ENCODE data around the gene SERPINA5. TPM values are rescaled to one million over a fixed set of nuclear protein-coding genes. Genes with fewer than 3 reads are reported as not detected.
A peak's percentile ranks its signal among the peaks of the same experiment; 100 is the strongest.

SERPINA5 gene
- polyA plus RNA-seq, 2 of the 4 experiments (the other 2 are of a cell fraction): 0.74 to 0.78 TPM

DNA sequence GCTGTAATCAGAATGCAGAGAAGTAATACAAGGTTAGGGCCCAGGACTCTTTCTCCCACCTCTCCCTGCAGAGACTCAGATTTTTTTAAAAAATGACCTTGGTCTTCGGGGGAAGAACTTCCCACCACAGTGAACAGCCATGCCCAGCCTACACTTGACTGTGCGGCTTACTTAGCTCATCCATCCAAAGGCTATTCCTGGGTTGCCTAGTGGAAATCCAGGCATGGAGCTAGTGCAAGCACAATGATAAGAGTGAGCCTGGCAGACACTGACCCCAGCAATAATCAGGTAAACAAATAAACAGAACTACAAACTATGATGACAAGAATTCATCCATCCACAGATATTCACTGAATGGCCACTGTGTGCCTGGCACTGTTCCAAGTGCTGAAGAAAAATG lies 14.7 kb downstream of the SERPINA5 start:
- Histone ChIP-seq H3K4me2 (no peak overlapping the region), H3K4me3 (no peak overlapping the region), H3K9me3 (peaks cover 3% of the 10 kb centered on the region; the same call in 1 of the 3 replicates), H3K4me1 (peaks cover 61% of the 10 kb centered on the region), H3K27ac (peak overlapping the region; percentile 97 to 98; a peak in 4 of 6 replicates)
- ATAC-seq: no peak
- POLR2A ChIA-PET: no interaction called here
- 89% methylated on average over 2 of the region's 2 CpGs for WGBS (ENCODE audit: missing lambda C conversion rate)
- CTCF ChIA-PET: interaction anchor here (1.4 to 2.0 kb wide), 3 partner anchors 12 to 85 kb away, joined by 3 to 7 read pairs (median 4); no protein-coding TSS in a partner anchor
- no peak for DNase-seq (ENCODE audit: low read depth in 1 of 2, low spot score in 1 of 2)
- TF ChIP-seq, protein P1, sequence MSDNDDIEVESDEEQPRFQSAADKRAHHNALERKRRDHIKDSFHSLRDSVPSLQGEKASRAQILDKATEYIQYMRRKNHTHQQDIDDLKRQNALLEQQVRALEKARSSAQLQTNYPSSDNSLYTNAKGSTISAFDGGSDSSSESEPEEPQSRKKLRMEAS (IDR thresholded peaks at IDR 0.05): no peak
- TF ChIP-seq HOXB5 (CRISPR knock-in tag; IDR thresholded peaks at IDR 0.05): no peak
- no peak for TF ChIP-seq RFX5 (IDR thresholded peaks at IDR 0.05)
- TF ChIP-seq, protein P2, sequence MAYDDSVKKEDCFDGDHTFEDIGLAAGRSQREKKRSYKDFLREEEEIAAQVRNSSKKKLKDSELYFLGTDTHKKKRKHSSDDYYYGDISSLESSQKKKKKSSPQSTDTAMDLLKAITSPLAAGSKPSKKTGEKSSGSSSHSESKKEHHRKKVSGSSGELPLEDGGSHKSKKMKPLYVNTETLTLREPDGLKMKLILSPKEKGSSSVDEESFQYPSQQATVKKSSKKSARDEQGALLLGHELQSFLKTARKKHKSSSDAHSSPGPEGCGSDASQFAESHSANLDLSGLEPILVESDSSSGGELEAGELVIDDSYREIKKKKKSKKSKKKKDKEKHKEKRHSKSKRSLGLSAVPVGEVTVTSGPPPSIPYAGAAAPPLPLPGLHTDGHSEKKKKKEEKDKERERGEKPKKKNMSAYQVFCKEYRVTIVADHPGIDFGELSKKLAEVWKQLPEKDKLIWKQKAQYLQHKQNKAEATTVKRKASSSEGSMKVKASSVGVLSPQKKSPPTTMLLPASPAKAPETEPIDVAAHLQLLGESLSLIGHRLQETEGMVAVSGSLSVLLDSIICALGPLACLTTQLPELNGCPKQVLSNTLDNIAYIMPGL (CRISPR knock-in tag; IDR thresholded peaks at IDR 0.05; ENCODE audit: borderline replicate concordance): no peak
- no peak for TF ChIP-seq CBX8 (IDR thresholded peaks at IDR 0.05)
- TF ChIP-seq RARB (CRISPR knock-in tag; IDR thresholded peaks at IDR 0.05): no peak
- TF ChIP-seq, protein P3, sequence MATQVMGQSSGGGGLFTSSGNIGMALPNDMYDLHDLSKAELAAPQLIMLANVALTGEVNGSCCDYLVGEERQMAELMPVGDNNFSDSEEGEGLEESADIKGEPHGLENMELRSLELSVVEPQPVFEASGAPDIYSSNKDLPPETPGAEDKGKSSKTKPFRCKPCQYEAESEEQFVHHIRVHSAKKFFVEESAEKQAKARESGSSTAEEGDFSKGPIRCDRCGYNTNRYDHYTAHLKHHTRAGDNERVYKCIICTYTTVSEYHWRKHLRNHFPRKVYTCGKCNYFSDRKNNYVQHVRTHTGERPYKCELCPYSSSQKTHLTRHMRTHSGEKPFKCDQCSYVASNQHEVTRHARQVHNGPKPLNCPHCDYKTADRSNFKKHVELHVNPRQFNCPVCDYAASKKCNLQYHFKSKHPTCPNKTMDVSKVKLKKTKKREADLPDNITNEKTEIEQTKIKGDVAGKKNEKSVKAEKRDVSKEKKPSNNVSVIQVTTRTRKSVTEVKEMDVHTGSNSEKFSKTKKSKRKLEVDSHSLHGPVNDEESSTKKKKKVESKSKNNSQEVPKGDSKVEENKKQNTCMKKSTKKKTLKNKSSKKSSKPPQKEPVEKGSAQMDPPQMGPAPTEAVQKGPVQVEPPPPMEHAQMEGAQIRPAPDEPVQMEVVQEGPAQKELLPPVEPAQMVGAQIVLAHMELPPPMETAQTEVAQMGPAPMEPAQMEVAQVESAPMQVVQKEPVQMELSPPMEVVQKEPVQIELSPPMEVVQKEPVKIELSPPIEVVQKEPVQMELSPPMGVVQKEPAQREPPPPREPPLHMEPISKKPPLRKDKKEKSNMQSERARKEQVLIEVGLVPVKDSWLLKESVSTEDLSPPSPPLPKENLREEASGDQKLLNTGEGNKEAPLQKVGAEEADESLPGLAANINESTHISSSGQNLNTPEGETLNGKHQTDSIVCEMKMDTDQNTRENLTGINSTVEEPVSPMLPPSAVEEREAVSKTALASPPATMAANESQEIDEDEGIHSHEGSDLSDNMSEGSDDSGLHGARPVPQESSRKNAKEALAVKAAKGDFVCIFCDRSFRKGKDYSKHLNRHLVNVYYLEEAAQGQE (IDR thresholded peaks at IDR 0.05): no peak
- TF ChIP-seq BHLHE40 (IDR thresholded peaks at IDR 0.05; ENCODE audit: low read depth, low read length): no peak
- TF ChIP-seq HOXB13 (CRISPR knock-in tag; IDR thresholded peaks at IDR 0.05; ENCODE audit: low read depth): no peak
- TF ChIP-seq CBX2 (IDR thresholded peaks at IDR 0.05; ENCODE audit: borderline replicate concordance, low read depth): no peak
- no peak for TF ChIP-seq CHD4 (IDR thresholded peaks at IDR 0.05; ENCODE audit: borderline replicate concordance)
- no peak for TF ChIP-seq NPAS2 (CRISPR knock-in tag; IDR thresholded peaks at IDR 0.05; ENCODE audit: borderline replicate concordance)
- TF ChIP-seq, protein P4, sequence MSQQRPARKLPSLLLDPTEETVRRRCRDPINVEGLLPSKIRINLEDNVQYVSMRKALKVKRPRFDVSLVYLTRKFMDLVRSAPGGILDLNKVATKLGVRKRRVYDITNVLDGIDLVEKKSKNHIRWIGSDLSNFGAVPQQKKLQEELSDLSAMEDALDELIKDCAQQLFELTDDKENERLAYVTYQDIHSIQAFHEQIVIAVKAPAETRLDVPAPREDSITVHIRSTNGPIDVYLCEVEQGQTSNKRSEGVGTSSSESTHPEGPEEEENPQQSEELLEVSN (IDR thresholded peaks at IDR 0.05; ENCODE audit: borderline replicate concordance, low read depth): no peak
- no peak for TF ChIP-seq GATA3 (IDR thresholded peaks at IDR 0.05; ENCODE audit: borderline replicate concordance)
- TF ChIP-seq MAZ (IDR thresholded peaks at IDR 0.05; ENCODE audit: borderline replicate concordance, low read depth, low read length): no peak
- TF ChIP-seq CHD2 (IDR thresholded peaks at IDR 0.05; ENCODE audit: low read length, partially characterized antibody): no peak
- TF ChIP-seq NR3C1 (IDR thresholded peaks at IDR 0.05): no peak
- TF ChIP-seq PHF8 (IDR thresholded peaks at IDR 0.05; ENCODE audit: borderline replicate concordance, low read depth): no peak
- TF ChIP-seq, protein P5, sequence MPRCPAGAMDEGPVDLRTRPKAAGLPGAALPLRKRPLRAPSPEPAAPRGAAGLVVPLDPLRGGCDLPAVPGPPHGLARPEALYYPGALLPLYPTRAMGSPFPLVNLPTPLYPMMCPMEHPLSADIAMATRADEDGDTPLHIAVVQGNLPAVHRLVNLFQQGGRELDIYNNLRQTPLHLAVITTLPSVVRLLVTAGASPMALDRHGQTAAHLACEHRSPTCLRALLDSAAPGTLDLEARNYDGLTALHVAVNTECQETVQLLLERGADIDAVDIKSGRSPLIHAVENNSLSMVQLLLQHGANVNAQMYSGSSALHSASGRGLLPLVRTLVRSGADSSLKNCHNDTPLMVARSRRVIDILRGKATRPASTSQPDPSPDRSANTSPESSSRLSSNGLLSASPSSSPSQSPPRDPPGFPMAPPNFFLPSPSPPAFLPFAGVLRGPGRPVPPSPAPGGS (IDR thresholded peaks at IDR 0.05): no peak
- TF ChIP-seq, protein P6, sequence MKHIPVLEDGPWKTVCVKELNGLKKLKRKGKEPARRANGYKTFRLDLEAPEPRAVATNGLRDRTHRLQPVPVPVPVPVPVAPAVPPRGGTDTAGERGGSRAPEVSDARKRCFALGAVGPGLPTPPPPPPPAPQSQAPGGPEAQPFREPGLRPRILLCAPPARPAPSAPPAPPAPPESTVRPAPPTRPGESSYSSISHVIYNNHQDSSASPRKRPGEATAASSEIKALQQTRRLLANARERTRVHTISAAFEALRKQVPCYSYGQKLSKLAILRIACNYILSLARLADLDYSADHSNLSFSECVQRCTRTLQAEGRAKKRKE (CRISPR knock-in tag; IDR thresholded peaks at IDR 0.05; ENCODE audit: low read depth): no peak
- FAIRE-seq: no peak

All from A549 (cell line).